Adipocyte (in vitro differentiated cells): Measurements from ENCODE around the gene LDAH.

Experiments
- DNase-seq: peaks from one replicate; pipeline ENCODE4 v3.0.0-alpha.2; 2015; ENCODE audit warnings: low read depth
- H3K27me3 ChIP-seq: replicated peaks from 2 replicates; pipeline ENCODE4 v1.7.0; 2013; ENCODE audit warnings: mild to moderate bottlenecking, low read length, moderate library complexity; ENCODE audit not compliant: control insufficient read depth, insufficient read depth
- H3K36me3 ChIP-seq: 2 replicates; pipeline ENCODE4 v1.7.0; 2013; ENCODE audit warnings: low read length, mild to moderate bottlenecking, moderate library complexity; ENCODE audit not compliant: control insufficient read depth, insufficient read depth, severe bottlenecking
- H3K4me1 ChIP-seq: 2 replicates; pipeline ENCODE4 v1.7.0; 2013; ENCODE audit warnings: mild to moderate bottlenecking, low read length, moderate library complexity; ENCODE audit not compliant: control insufficient read depth, insufficient read depth
- H3K4me3 ChIP-seq: 2 replicates; pipeline ENCODE4 v1.7.0; 2013; ENCODE audit warnings: mild to moderate bottlenecking, low read length, moderate library complexity
- H3K9ac ChIP-seq: 2 replicates; pipeline ENCODE4 v1.7.0; 2013; ENCODE audit warnings: mild to moderate bottlenecking, low read length, moderate library complexity
- H3K9me3 ChIP-seq: 2 replicates; pipeline ENCODE4 v1.7.0; 2013; ENCODE audit warnings: mild to moderate bottlenecking, low read length, moderate library complexity; ENCODE audit not compliant: control insufficient read depth

The LDAH gene

GRCh38 chr2:20781656-20782265 is 41.1 kb downstream of the LDAH start:
- no peaks in the 10 kb centered on the region for H3K4me1 ChIP-seq
- no peak overlapping the region for H3K9ac ChIP-seq
- peak; percentile 69 for DNase-seq
- peaks cover 5% of the 10 kb centered on the region for H3K36me3 ChIP-seq
- no peaks in the 10 kb centered on the region for H3K9me3 ChIP-seq
- H3K27me3 ChIP-seq = no peaks in the 10 kb centered on the region
- H3K4me3 ChIP-seq = no peak overlapping the region

GRCh38 chr2:20771299-20771698 is 51.6 kb downstream of the LDAH start:
- Histone ChIP-seq H3K9me3 (no peaks in the 10 kb centered on the region), H3K4me1 (no peaks in the 10 kb centered on the region), H3K27me3 (no peaks in the 10 kb centered on the region), H3K36me3 (peaks cover 19% of the 10 kb centered on the region), H3K9ac (no peak overlapping the region), H3K4me3 (no peak overlapping the region)
- peak; percentile 76 for DNase-seq

- Histone ChIP-seq H3K4me3 (no peak overlapping the region), H3K9me3 (no peaks in the 10 kb centered on the region), H3K27me3 (no peaks in the 10 kb centered on the region), H3K9ac (no peak overlapping the region), H3K4me1 (no peaks in the 10 kb centered on the region), H3K36me3 (no peaks in the 10 kb centered on the region)
- no peak for DNase-seq
Measured at GRCh38 chr2:20766798-20767644, 55.9 kb downstream of the LDAH start.

- Histone ChIP-seq H3K9ac (no peak overlapping the region), H3K4me3 (no peak overlapping the region), H3K4me1 (no peaks in the 10 kb centered on the region), H3K27me3 (no peaks in the 10 kb centered on the region), H3K36me3 (no peaks in the 10 kb centered on the region), H3K9me3 (no peaks in the 10 kb centered on the region)
- no peak for DNase-seq
Measured at GRCh38 chr2:20766213-20766612, 56.7 kb downstream of the LDAH start.

- Histone ChIP-seq H3K4me3 (no peak overlapping the region), H3K9me3 (peaks cover 7% of the 10 kb centered on the region), H3K27me3 (no peaks in the 10 kb centered on the region), H3K4me1 (no peaks in the 10 kb centered on the region), H3K9ac (no peak overlapping the region), H3K36me3 (no peaks in the 10 kb centered on the region)
- DNase-seq = no peak
Measured at GRCh38 chr2:20762945-20763683, 59.8 kb downstream of the LDAH start.

GRCh38 chr2:20759487-20759886 is 63.4 kb downstream of the LDAH start:
- Histone ChIP-seq H3K9me3 (peaks cover 7% of the 10 kb centered on the region), H3K36me3 (no peaks in the 10 kb centered on the region), H3K4me3 (no peak overlapping the region), H3K4me1 (no peaks in the 10 kb centered on the region), H3K27me3 (no peaks in the 10 kb centered on the region), H3K9ac (no peak overlapping the region)
- no peak for DNase-seq

- DNase-seq = no peak
- H3K4me1 ChIP-seq = no peaks in the 10 kb centered on the region
- H3K27me3 ChIP-seq = no peaks in the 10 kb centered on the region
- peaks cover 7% of the 10 kb centered on the region for H3K9me3 ChIP-seq
- H3K36me3 ChIP-seq = no peaks in the 10 kb centered on the region
- H3K9ac ChIP-seq = no peak overlapping the region
- H3K4me3 ChIP-seq = no peak overlapping the region
Measured at GRCh38 chr2:20758997-20759396, 63.9 kb downstream of the LDAH start.

- DNase-seq = no peak
- H3K27me3 ChIP-seq = no peaks in the 10 kb centered on the region
- H3K4me1 ChIP-seq = no peaks in the 10 kb centered on the region
- H3K36me3 ChIP-seq = no peaks in the 10 kb centered on the region
- H3K9ac ChIP-seq = no peak overlapping the region
- peaks cover 7% of the 10 kb centered on the region for H3K9me3 ChIP-seq
- H3K4me3 ChIP-seq = no peak overlapping the region
Measured at GRCh38 chr2:20757405-20758090, 65.4 kb downstream of the LDAH start.

- H3K9me3 ChIP-seq = peaks cover 2% of the 10 kb centered on the region
- no peak overlapping the region for H3K4me3 ChIP-seq
- no peaks in the 10 kb centered on the region for H3K36me3 ChIP-seq
- H3K4me1 ChIP-seq = no peaks in the 10 kb centered on the region
- peak; percentile 9 for DNase-seq
- H3K9ac ChIP-seq = no peak overlapping the region
- no peaks in the 10 kb centered on the region for H3K27me3 ChIP-seq
Measured at GRCh38 chr2:20755132-20755800, 67.6 kb downstream of the LDAH start.

- Histone ChIP-seq H3K4me1 (no peaks in the 10 kb centered on the region), H3K36me3 (no peaks in the 10 kb centered on the region), H3K9me3 (no peaks in the 10 kb centered on the region), H3K27me3 (no peaks in the 10 kb centered on the region), H3K4me3 (no peak overlapping the region), H3K9ac (no peak overlapping the region)
- DNase-seq = no peak
Measured at GRCh38 chr2:20752293-20752692, 70.6 kb downstream of the LDAH start.
